Hematopoietic multipotent progenitor cell treated with erythropoietin and hydrocortisone succinate and interleukin-3 and kit ligand, for 8 days (in vitro differentiated cells): ENCODE results near the gene BSCL2.
"Not testable (repeated sequence)": the region's sequence is repeated elsewhere in the genome, so short reads cannot be mapped to it uniquely, and the experiment has no call there.

Experiments
- DNase-seq: peaks from one replicate; pipeline ENCODE4 v3.0.0-alpha.2; 2015

The BSCL2 gene

GRCh38 chr11:62682518-62682917, 24.7 kb downstream of the BSCL2 start:
- no peak for DNase-seq

DNA sequence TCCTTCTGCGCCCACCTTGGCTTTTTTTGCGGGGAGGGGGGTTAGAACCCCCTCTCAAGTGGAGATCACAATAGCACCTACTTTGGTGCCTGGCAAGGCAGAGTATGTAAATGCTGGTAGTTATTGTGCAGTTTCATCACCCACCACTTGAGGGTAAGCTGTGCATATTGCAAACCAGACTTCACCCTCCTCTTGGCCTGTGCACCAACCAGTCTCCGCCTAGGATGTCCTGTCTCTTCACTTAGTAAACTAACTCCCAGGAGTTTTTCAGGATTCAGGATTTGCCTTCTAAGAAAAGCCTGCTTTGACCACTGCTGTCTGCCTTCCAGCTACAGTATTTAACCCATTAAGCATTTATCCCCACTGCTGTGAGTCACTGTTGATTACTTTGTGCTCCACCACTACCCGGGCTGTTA, 26.4 kb downstream of the BSCL2 start:
- DNase-seq: peak; percentile 85

DNA sequence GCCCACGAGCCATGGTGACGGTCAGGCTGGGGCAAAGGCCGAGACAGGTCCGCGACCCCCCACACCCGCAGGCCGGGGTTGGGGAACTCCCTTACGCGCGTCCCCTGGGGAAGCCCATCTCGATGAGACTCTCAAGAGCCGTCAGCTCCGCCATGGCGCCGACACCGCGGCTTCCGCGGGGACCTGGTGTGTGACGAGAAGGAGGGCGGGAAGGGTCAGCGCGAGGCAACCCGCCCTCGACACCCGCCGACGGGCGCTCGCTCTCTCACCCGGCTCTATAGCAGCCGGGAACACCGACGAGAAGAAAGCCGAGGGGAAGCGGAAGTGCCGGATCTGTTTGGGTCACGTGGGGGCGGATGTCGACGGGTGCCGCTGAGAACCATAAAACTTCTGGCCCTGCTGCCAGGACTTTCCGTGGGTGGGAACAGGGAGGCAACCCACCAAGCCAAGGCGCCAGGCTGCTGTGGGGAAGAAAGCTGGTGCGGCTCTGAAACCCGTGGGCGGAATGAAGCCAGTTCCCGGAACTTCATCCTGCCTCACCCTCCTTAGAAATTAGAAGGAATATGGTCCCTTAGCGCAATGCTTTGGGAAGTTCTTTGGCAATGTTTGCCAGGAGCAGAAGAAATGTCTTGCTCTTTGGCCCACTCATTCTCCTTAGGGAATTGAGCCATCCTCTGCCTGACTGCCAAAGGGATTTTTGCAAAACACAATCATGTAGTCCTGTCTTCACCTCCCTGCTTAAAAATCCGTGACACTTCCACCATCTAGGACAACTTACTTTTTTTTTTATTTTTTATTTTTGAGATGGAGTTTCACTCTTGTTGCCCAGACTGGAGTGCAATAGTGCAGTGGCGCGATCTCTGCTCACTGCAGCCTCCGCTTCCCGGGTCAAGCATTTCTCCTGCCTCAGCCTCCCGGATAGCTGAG, 28.2 kb downstream of the BSCL2 start, which contains the start of gene UBXN1:
Gene UBXN1, minus strand, starts transcription at position 304 of the 927 bp plus-strand sequence. Its CDS starts 150 bp downstream, at position 154.
- DNase-seq: peak; percentile 91

GRCh38 chr11:62678433-62678769, 28.8 kb downstream of the BSCL2 start:
- no peak for DNase-seq

DNA sequence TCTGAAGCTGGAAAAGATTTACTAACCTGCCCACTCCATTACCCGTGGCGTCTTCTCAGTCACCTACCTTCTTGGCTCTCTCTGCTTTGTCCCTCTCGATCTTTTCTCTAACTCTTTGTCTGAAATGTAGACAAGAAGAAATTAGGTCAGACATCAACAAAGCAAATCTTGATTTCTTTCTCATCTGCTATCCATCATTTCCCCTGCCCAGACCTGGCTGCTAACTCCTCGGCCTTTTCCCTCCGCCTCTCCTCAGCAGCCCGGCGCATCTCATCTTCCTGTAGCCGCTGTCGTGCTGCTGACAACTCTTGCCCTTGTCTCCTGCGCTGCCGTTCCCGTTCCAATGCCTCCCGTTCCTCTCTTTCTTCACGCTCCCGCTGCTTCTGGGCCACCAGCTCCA, 29.5 kb downstream of the BSCL2 start:
- DNase-seq: no peak

DNA sequence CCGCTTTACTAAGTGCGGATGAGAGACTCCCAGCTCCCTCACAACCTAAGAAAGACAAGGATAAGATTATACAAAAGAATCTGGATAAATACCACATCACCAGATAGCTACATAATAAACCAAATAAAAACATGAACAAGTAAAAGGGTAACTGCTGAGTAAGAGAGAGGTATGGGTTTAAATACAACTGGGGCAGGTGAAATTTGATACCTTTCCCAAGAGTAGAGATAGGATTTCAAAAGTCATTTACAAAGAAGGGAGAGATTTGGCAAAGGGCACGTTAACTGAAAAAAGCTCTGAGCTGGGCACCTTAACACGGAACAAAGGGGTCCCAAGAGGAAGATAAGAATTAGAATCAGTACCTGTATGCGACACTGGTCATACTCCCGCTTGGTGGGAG, 30.1 kb downstream of the BSCL2 start:
- DNase-seq: no peak

- DNase-seq: no peak
These were observed 30.5 kb downstream of the BSCL2 start for GRCh38 chr11:62676698-62677097.

DNA sequence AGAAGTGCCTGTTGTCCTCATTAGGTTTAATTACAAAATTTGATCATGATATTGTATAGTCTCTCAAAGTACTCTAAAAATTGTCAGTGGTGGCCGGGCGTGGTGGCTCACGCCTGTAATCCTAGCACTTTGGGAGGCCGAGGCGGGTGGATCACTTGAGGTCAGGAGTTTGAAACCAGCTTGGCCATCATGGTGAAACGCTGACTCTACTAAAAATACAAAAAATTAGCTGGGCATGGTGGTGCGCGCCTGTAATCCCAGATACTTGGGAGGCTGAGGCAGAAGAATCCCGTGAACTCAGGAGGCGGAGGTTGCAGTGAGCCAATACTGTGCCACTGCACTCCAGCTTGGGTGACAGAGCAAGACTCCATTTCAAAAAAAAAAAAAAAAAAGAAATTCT, 31.8 kb downstream of the BSCL2 start:
- not testable (repeated sequence) for DNase-seq

GRCh38 chr11:62673196-62673525, 34.1 kb downstream of the BSCL2 start:
- DNase-seq: no peak

- peak; percentile 83 for DNase-seq
These were observed 35.4 kb downstream of the BSCL2 start, which contains the start of the genes LBHD1 and UQCC3 for GRCh38 chr11:62671608-62672389. Gene LBHD1 (minus strand): TSS chr11:62672267. CDS start chr11:62670031, 2,236 bp downstream. Gene UQCC3 (plus strand): TSS chr11:62671673. CDS start chr11:62671746, 73 bp downstream.

DNA sequence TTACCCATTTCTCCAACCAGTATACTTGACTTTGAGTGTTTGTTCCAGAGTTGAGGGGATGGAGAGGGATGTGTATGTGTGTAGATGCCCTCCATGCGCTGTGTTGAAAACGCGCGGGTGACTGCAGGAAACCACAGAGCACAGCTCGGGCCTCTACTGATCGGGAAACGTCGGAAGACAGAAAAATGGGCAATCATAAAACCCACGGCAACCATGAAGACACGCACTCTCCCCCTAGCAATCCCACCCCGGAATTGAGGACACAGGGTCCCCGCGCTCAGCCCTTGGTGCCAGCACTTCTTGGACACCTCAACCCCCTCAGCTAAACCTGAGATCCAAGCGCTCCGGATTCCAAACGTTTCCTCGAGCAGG, 36.0 kb downstream of the BSCL2 start:
- DNase-seq: peak; percentile 45

GRCh38 chr11:62669420-62670161, 37.6 kb downstream of the BSCL2 start:
- DNase-seq: peak; percentile 54

DNA sequence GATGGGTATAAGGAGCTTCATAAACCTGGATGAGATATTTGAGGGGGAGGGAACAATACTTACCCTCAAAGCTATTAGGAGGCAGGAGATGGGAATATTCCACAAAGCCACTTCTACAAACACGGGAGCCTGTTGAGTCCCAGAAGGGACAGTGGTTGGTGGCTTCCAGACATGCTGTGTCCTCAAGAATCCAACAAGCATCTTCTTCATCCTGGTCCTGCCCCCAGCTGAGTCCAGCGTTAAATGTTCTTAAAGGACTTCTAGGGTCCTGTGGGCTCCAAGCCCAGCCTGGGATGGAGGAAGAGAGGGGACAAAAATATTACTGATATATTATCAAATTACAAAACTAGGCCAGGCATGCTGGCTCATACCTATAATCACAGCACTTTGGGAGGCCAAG, 39.8 kb downstream of the BSCL2 start:
- no peak for DNase-seq

DNA sequence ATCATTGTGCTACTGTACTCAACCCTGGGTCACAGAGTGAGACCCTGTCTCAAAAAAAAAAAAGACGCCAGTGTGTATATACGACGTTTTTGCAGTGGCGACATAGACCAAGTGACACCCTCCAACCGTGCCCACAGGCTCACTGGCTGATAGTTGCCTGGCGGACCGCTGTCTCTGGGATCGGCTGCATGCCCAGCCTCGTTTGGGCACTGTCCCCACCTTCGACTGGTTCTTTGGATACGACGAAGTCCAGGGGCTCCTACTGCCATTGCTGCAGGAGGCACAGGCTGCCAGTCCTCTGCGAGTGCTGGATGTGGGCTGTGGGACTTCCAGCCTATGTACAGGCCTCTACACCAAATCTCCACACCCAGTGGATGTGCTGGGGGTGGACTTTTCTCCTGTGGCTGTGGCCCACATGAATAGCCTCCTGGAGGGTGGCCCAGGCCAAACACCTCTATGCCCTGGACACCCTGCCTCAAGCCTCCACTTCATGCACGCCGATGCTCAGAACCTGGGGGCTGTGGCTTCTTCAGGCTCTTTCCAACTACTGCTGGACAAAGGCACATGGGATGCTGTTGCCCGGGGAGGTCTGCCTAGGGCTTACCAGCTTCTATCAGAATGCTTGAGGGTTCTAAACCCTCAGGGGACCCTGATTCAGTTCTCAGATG, 40.8 kb downstream of the BSCL2 start:
- peak; percentile 22 for DNase-seq

- peak; percentile 57 for DNase-seq
These were observed 41.5 kb downstream of the BSCL2 start for GRCh38 chr11:62665599-62666258.

DNA sequence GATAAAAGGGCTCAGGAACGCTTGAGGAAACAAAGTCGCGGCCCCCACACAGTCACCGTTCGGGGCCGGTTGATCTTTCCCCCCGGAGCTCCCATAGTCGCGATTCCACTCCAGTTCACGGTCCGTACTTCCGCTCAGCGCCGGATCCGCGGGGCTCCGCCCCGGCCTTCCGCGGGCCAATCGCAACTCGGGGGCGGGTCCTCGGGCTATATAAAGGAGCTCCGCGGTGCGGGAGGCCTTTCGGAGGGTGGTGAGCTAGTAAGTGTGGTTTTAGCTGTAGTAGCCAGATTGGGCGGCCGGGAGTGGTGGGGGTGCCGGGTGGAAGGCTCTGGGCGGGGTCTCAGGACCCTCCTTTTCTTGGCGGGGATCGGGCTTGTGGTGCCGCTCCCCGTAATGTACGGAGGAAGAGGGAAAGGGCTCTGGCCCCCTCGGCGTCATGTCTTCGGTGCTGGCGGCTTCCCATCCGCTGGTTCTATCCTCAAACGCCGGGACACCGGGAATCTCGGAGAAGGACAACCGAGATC, 42.1 kb downstream of the BSCL2 start, which contains the start of the genes C11orf98 and CSKMT:
Gene C11orf98, minus strand, starts transcription at position 136 of the 524 bp plus-strand sequence. Its CDS starts 41 bp downstream, at position 95.
Gene CSKMT, plus strand, starts transcription at position 238 of the 524 bp plus-strand sequence. CDS start 568 bp downstream, outside the sequence.
- DNase-seq: peak; percentile 93

- peak; percentile 66 for DNase-seq
These were observed 42.7 kb downstream of the BSCL2 start for GRCh38 chr11:62664405-62665074.

DNA sequence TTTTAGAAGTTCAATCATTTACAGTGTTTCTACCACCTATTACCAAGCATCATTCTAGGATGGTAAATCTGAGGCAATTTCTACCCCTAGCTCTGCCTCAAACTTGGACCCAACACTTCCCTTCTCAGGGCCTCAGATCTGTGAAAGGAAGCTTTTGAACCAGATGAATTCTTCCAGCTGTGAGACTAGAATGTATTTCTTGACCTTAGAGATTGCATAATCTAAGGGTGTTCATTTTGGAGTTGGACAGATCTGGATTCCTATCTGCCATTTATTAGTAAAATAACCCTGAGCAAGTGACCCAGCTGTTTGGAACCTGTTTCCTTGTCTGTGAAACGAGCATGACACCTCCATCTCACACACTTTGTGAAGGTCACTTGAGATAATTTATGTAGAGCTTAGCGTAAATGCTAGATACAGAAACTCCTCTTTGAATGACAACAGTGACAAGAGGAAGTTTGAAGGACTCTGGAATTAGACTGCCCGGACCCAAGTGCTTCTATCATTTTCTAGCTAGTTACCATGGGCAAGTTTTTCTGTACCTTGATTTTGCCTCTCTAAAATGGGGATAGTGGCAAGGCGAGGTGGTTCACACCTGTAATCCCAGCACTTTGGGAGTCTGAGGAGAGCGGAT, 50.3 kb downstream of the BSCL2 start:
- no peak for DNase-seq

- DNase-seq: no peak
These were observed 52.9 kb downstream of the BSCL2 start for GRCh38 chr11:62654297-62654696.
